Tibial nerve (tissue), 4 donors: Measurements from ENCODE around the gene ARHGEF37. TPM values are rescaled to one million over a fixed set of nuclear protein-coding genes. Genes with fewer than 3 reads are reported as not detected.
A peak's percentile ranks its signal among the peaks of the same experiment; 100 is the strongest.

Experiments used
- DNase-seq, 2 donors: peaks; one replicate each; pipeline ENCODE4 v3.0.0-alpha.2; 2019; ENCODE audit warnings: low spot score in 2 of 2
- H3K27ac ChIP-seq, 4 donors: fragments of 200-600 bp; sonication (generic) in 3 of 4; one replicate each; pipeline ENCODE4 v1.5.1; 2017 to 2019; ENCODE audit warnings: mild to moderate bottlenecking in 1 of 4
- H3K27me3 ChIP-seq, 2 donors: fragments of 200-600 bp; sonication (generic) in 1 of 2; one replicate each; pipeline versions ENCODE4 v1.5.1 to v1.6.0; 2017 to 2019
- H3K36me3 ChIP-seq, 3 donors: fragments of 200-600 bp; sonication (generic); one replicate each; pipeline ENCODE4 v1.5.1; 2018 to 2019
- H3K4me1 ChIP-seq, 4 donors: fragments of 200-600 bp; sonication (generic) in 3 of 4; one replicate each; pipeline ENCODE4 v1.5.1; 2017 to 2019
- H3K4me3 ChIP-seq, 4 donors: fragments of 200-600 bp; sonication (generic) in 3 of 4; one replicate each; pipeline ENCODE4 v1.5.1; 2017 to 2019; ENCODE audit warnings: mild to moderate bottlenecking in 1 of 4, moderate library complexity in 1 of 4
- H3K9me3 ChIP-seq, 4 donors: fragments of 200-600 bp; sonication (generic) in 3 of 4; one replicate each; pipeline ENCODE4 v1.5.1; 2017 to 2019
- EP300 ChIP-seq, 2 donors: sonication (generic); formaldehyde crosslinking; IDR thresholded peaks; one replicate each; pipeline ENCODE4 v1.6.1; 2017; ENCODE audit warnings: antibody characterized with exemption in 2 of 2, mild to moderate bottlenecking in 1 of 2
- POLR2A ChIP-seq, 2 donors: fragments of 450-650 bp; IDR thresholded peaks; one replicate each; pipeline ENCODE4 v1.6.1; 2017; ENCODE audit warnings: antibody characterized with exemption in 2 of 2, mild to moderate bottlenecking in 2 of 2, moderate library complexity in 2 of 2
- WGBS, 2 donors: methylation state at CpG; one replicate each; pipeline ENCODE4 v1.1.5; 2018; 5-methylcytosine and 5-hydroxymethylcytosine counted together
- total RNA-seq, 4 donors: library from RNA; depleted of rRNA; stranded (reverse); fragments of >200 nt; gene quantifications; one replicate each; pipeline ENCODE4 v1.1.0, GENCODE V29; 2016
- TF ChIP-seq, protein P1 (sequence below), 5 experiments: fragments of 200-600 bp in 3 of 5; fragments of 450-650 bp in 2 of 5; sonication (generic) in 3 of 5; IDR thresholded peaks; one replicate each; pipeline ENCODE4 v1.5.1; 2016 to 2019; ENCODE audit warnings: antibody characterized with exemption in 5 of 5, mild to moderate bottlenecking in 3 of 5, moderate library complexity in 2 of 5

ARHGEF37 gene
- total RNA-seq, 4 donors from 2014 or later: 28.8 to 73.7 (median 62.7) TPM

- 73 to 85% methylated on average over 8 of the region's 8 CpGs for WGBS, 2 donors
- no peaks in the 10 kb centered on the region for H3K27me3 ChIP-seq
- no peak overlapping the region for H3K4me3 ChIP-seq
- peaks cover 0 to 48% (median 0%) of the 10 kb centered on the region in 3 donors for H3K36me3 ChIP-seq
- H3K27ac ChIP-seq: no peak overlapping the region
- no peaks in the 10 kb centered on the region for H3K9me3 ChIP-seq
- TF ChIP-seq, protein P1, sequence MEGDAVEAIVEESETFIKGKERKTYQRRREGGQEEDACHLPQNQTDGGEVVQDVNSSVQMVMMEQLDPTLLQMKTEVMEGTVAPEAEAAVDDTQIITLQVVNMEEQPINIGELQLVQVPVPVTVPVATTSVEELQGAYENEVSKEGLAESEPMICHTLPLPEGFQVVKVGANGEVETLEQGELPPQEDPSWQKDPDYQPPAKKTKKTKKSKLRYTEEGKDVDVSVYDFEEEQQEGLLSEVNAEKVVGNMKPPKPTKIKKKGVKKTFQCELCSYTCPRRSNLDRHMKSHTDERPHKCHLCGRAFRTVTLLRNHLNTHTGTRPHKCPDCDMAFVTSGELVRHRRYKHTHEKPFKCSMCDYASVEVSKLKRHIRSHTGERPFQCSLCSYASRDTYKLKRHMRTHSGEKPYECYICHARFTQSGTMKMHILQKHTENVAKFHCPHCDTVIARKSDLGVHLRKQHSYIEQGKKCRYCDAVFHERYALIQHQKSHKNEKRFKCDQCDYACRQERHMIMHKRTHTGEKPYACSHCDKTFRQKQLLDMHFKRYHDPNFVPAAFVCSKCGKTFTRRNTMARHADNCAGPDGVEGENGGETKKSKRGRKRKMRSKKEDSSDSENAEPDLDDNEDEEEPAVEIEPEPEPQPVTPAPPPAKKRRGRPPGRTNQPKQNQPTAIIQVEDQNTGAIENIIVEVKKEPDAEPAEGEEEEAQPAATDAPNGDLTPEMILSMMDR (IDR thresholded peaks at IDR 0.05): no peak
- TF ChIP-seq EP300 (IDR thresholded peaks at IDR 0.05) (no peak), POLR2A (IDR thresholded peaks at IDR 0.05) (no peak)
- DNase-seq: no peak
- H3K4me1 ChIP-seq: peaks cover 0 to 12% (median 4%) of the 10 kb centered on the region in 4 donors
Observed at GRCh38 chr5:149633476-149634350, 52.4 kb downstream of the ARHGEF37 start.

- no peak for DNase-seq
- Histone ChIP-seq H3K27me3 (no peaks in the 10 kb centered on the region), H3K4me3 (no peak overlapping the region), H3K9me3 (no peaks in the 10 kb centered on the region), H3K36me3 (peaks cover 0 to 31% (median 0%) of the 10 kb centered on the region in 3 donors), H3K4me1 (peaks cover 0 to 23% (median 6%) of the 10 kb centered on the region in 4 donors), H3K27ac (no peak overlapping the region)
- 81 to 94% methylated on average over 2 of the region's 2 CpGs for WGBS, 2 donors
- TF ChIP-seq EP300 (IDR thresholded peaks at IDR 0.05) (no peak), POLR2A (IDR thresholded peaks at IDR 0.05) (no peak)
- TF ChIP-seq, protein P1 (IDR thresholded peaks at IDR 0.05): no peak
Observed at GRCh38 chr5:149635394-149635793, 54.1 kb downstream of the ARHGEF37 start.

GRCh38 chr5:149636191-149636860 is 55.0 kb downstream of the ARHGEF37 start:
- no peak for DNase-seq
- H3K4me1 ChIP-seq: peaks cover 0 to 30% (median 6%) of the 10 kb centered on the region in 4 donors
- peaks cover 0 to 23% (median 0%) of the 10 kb centered on the region in 3 donors for H3K36me3 ChIP-seq
- TF ChIP-seq, protein P1 (IDR thresholded peaks at IDR 0.05): no peak
- TF ChIP-seq EP300 (IDR thresholded peaks at IDR 0.05) (no peak), POLR2A (IDR thresholded peaks at IDR 0.05) (no peak)
- no peaks in the 10 kb centered on the region for H3K9me3 ChIP-seq
- WGBS, 2 donors: 96 to 97% methylated on average over 5 of the region's 5 CpGs
- H3K27ac ChIP-seq: no peak overlapping the region
- no peak overlapping the region for H3K4me3 ChIP-seq
- H3K27me3 ChIP-seq: no peaks in the 10 kb centered on the region

DNA sequence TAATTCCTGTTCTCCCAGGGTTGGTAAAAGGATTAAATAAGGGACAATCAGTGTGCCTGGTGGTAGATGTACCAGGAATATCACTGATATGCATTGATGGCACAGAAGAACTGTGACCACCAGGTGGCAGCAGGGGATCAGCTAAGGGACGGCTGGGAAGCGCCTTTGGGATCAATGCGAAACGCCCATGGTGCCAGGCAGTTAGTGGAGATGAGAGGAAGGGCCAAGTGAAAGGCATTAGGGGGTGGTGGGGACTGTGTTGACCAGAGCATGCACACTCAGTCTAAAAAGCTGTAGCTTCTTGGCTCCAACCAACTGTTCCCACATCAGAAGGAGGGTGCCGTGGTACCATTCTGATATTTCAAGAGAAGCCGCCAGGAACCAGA is 55.6 kb downstream of the ARHGEF37 start:
- Histone ChIP-seq H3K9me3 (no peaks in the 10 kb centered on the region), H3K27me3 (no peaks in the 10 kb centered on the region), H3K27ac (no peak overlapping the region), H3K4me3 (no peak overlapping the region), H3K36me3 (peaks cover 0 to 18% (median 0%) of the 10 kb centered on the region in 3 donors), H3K4me1 (peaks cover 0 to 26% (median 6%) of the 10 kb centered on the region in 4 donors)
- peak in 1 of 2 donors; percentile 89 for DNase-seq
- no peak for TF ChIP-seq POLR2A (IDR thresholded peaks at IDR 0.05)
- TF ChIP-seq, protein P1 (IDR thresholded peaks at IDR 0.05): peak; percentile 61 to 91 (median 67)
- WGBS, 2 donors: 34 to 39% methylated on average over 6 of the region's 6 CpGs

DNA sequence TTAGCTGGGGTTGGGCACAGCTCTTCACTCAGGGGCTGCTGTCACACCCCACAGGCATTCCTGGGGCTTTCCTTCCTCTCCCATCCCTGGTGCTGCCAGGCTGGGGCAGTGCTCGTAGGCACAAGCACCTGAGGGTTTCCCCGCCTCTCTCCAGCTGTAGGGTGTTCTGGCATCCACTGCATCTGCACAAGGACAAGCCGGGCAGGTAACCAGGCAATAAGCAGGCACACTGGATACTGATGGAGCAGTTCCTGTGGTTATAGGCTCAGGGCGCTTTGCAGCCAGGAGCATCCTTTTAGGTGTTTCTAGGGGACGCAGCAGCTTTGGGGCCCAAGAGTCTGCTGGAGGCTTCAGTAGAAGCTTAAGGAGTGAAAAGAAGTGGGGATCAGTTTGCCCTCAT is 56.8 kb downstream of the ARHGEF37 start:
- Histone ChIP-seq H3K9me3 (no peaks in the 10 kb centered on the region), H3K4me3 (no peak overlapping the region), H3K27me3 (no peaks in the 10 kb centered on the region), H3K27ac (no peak overlapping the region), H3K4me1 (peaks cover 0 to 18% (median 3%) of the 10 kb centered on the region in 4 donors), H3K36me3 (peaks cover 0 to 6% (median 0%) of the 10 kb centered on the region in 3 donors)
- TF ChIP-seq, protein P1 (IDR thresholded peaks at IDR 0.05): no peak
- TF ChIP-seq POLR2A (IDR thresholded peaks at IDR 0.05): no peak
- TF ChIP-seq EP300 (IDR thresholded peaks at IDR 0.05): no peak
- no peak for DNase-seq
- WGBS, 2 donors: 89 to 100% methylated on average over 2 to 5 of the region's 5 CpGs
